Measurements from ENCODE around the gene CCL23.

DNA sequence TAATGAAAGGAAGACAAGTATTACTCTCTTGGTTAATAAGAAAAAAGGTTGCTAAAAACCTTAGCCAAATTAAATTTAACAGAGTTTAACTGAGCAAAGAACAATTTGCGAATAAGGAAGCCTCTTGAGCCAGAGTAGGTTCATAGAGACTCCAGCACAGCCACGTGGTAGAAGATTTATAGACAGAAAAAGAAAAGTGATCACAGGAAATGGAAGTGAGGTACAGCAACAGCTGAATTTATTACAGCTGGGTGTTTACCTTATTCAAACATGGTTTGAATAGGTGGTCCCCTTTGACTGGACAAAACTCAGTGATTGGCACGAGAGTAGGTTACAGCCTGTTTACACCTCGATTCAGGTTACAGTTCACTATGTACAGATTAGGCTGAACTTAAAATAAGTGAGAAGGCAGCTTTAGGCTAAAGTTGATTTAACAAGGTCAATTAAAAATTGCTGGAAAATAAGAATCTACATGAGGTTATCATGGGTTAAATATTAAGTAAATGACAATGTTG lies 13.1 kb downstream of the CCL23 start:
- TF ChIP-seq POLR2A (IDR thresholded peaks at IDR 0.05) = no peak
- TF ChIP-seq, protein P1, sequence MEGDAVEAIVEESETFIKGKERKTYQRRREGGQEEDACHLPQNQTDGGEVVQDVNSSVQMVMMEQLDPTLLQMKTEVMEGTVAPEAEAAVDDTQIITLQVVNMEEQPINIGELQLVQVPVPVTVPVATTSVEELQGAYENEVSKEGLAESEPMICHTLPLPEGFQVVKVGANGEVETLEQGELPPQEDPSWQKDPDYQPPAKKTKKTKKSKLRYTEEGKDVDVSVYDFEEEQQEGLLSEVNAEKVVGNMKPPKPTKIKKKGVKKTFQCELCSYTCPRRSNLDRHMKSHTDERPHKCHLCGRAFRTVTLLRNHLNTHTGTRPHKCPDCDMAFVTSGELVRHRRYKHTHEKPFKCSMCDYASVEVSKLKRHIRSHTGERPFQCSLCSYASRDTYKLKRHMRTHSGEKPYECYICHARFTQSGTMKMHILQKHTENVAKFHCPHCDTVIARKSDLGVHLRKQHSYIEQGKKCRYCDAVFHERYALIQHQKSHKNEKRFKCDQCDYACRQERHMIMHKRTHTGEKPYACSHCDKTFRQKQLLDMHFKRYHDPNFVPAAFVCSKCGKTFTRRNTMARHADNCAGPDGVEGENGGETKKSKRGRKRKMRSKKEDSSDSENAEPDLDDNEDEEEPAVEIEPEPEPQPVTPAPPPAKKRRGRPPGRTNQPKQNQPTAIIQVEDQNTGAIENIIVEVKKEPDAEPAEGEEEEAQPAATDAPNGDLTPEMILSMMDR (IDR thresholded peaks at IDR 0.05 in 8 of 11, conservative IDR thresholded peaks at IDR 0.05 in 3 of 11) = no peak
- TF ChIP-seq POLR2AphosphoS5 (IDR thresholded peaks at IDR 0.05) = no peak

Measured in spleen (tissue), 7 donors.